Peyer's patch (tissue), 4 donors: ENCODE measurements around the gene CARNS1. TPM values are rescaled to one million over a fixed set of nuclear protein-coding genes. Genes with fewer than 3 reads are reported as not detected.

ENCODE experiments used
- DNase-seq, 3 donors: peaks; one replicate each; pipeline ENCODE4 v3.0.0-alpha.2; 2017 to 2019
- H3K27ac ChIP-seq, 4 donors: fragments of 200-600 bp; sonication (generic); one replicate each; pipeline ENCODE4 v1.5.1; 2016 to 2019
- H3K27me3 ChIP-seq, 2 donors: fragments of 200-600 bp; sonication (generic); one replicate each; pipeline ENCODE4 v1.5.1; 2019
- H3K36me3 ChIP-seq, 3 donors: fragments of 200-600 bp; sonication (generic); one replicate each; pipeline ENCODE4 v1.5.1; 2016 to 2019
- H3K4me1 ChIP-seq, 4 donors: fragments of 200-600 bp; sonication (generic); one replicate each; pipeline ENCODE4 v1.5.1; 2016 to 2019
- H3K4me3 ChIP-seq, 4 donors: fragments of 200-600 bp; sonication (generic); 1 replicate in 3 of 4; 2 replicates in 1 of 4; pipeline ENCODE4 v1.5.1; 2016 to 2019; ENCODE audit warnings: mild to moderate bottlenecking in 1 of 4
- H3K9me3 ChIP-seq, 4 donors: fragments of 200-600 bp; sonication (generic); one replicate each; pipeline ENCODE4 v1.5.1; 2016 to 2019; ENCODE audit warnings: mild to moderate bottlenecking in 1 of 4
- CTCF ChIP-seq, 6 experiments: fragments of 450-650 bp in 4 of 6; fragments of 200-600 bp in 2 of 6; sonication (generic) in 1 of 6; IDR thresholded peaks; one replicate each; pipeline ENCODE4 v1.5.1; 2017 to 2019; ENCODE audit warnings: antibody characterized with exemption in 6 of 6, mild to moderate bottlenecking in 3 of 6, moderate library complexity in 1 of 6
- POLR2A ChIP-seq, 2 donors: fragments of 450-650 bp; IDR thresholded peaks; one replicate each; pipeline ENCODE4 v1.5.1; 2017; ENCODE audit warnings: antibody characterized with exemption in 2 of 2, mild to moderate bottlenecking in 2 of 2, moderate library complexity in 2 of 2
- total RNA-seq, 4 donors: library from RNA; depleted of rRNA; stranded (reverse); fragments of >200 nt; gene quantifications; one replicate each; pipeline ENCODE4 v1.1.0, GENCODE V29; 2016

Gene CARNS1
- total RNA-seq, 4 donors from 2014 or later: 0.54 to 1.2 (median 0.83) TPM; not detected in 1

GRCh38 chr11:67417425-67417824 lies 1.9 kb downstream of the CARNS1 start:
- Histone ChIP-seq H3K27ac (peak overlapping the region in 1 of 4 donors; percentile 98), H3K4me1 (peaks cover 0 to 50% (median 30%) of the 10 kb centered on the region in 4 donors)

GRCh38 chr11:67418476-67419281 lies 3.2 kb downstream of the CARNS1 start:
- H3K4me3 ChIP-seq: no peak overlapping the region
- no peaks in the 10 kb centered on the region for H3K36me3 ChIP-seq
- TF ChIP-seq CTCF (IDR thresholded peaks at IDR 0.05) (no peak), POLR2A (IDR thresholded peaks at IDR 0.05) (no peak)
- H3K4me1 ChIP-seq: peaks cover 0 to 50% (median 30%) of the 10 kb centered on the region in 4 donors
- H3K9me3 ChIP-seq: no peaks in the 10 kb centered on the region
- H3K27me3 ChIP-seq: peaks cover 0 to 8% of the 10 kb centered on the region in 2 donors
- H3K27ac ChIP-seq: peak overlapping the region in 2 of 4 donors; percentile 49 to 98
- peak in 2 of 3 donors; percentile 72 to 78 for DNase-seq

More at GRCh38 chr11:67417425-67417824, 1.9 kb downstream of the CARNS1 start:
- DNase-seq: no peak
- Histone ChIP-seq H3K9me3 (no peaks in the 10 kb centered on the region), H3K4me3 (no peak overlapping the region), H3K27me3 (peaks cover 0 to 8% of the 10 kb centered on the region in 2 donors), H3K36me3 (no peaks in the 10 kb centered on the region)
- TF ChIP-seq CTCF (IDR thresholded peaks at IDR 0.05) (no peak), POLR2A (IDR thresholded peaks at IDR 0.05) (no peak)

GRCh38 chr11:67419325-67420049 lies 4.0 kb downstream of the CARNS1 start:
- no peak for DNase-seq
- H3K9me3 ChIP-seq: no peaks in the 10 kb centered on the region
- H3K27me3 ChIP-seq: peaks cover 0 to 8% of the 10 kb centered on the region in 2 donors
- H3K27ac ChIP-seq: peak overlapping the region in 3 of 4 donors; percentile 49 to 98 (median 96)
- peaks cover 0 to 50% (median 30%) of the 10 kb centered on the region in 4 donors for H3K4me1 ChIP-seq
- H3K36me3 ChIP-seq: no peaks in the 10 kb centered on the region
- no peak overlapping the region for H3K4me3 ChIP-seq
- TF ChIP-seq POLR2A (IDR thresholded peaks at IDR 0.05) (no peak), CTCF (IDR thresholded peaks at IDR 0.05) (no peak)

GRCh38 chr11:67420147-67420645 lies 4.7 kb downstream of the CARNS1 start:
- Histone ChIP-seq H3K9me3 (no peaks in the 10 kb centered on the region), H3K4me3 (peak overlapping the region; percentile 51 to 96 (median 76)), H3K27me3 (peaks cover 0 to 6% of the 10 kb centered on the region in 2 donors), H3K36me3 (no peaks in the 10 kb centered on the region), H3K4me1 (peaks cover 0 to 45% (median 27%) of the 10 kb centered on the region in 4 donors), H3K27ac (peak overlapping the region; percentile 94 to 98 (median 95))
- no peak for TF ChIP-seq CTCF (IDR thresholded peaks at IDR 0.05)
- TF ChIP-seq POLR2A (IDR thresholded peaks at IDR 0.05): no peak
- no peak for DNase-seq

GRCh38 chr11:67420646-67421429 lies 5.4 kb downstream of the CARNS1 start:
- TF ChIP-seq CTCF (IDR thresholded peaks at IDR 0.05) (peak in 3 of 6 experiments; percentile 23 to 30 (median 26)), POLR2A (IDR thresholded peaks at IDR 0.05) (peak; percentile 46 to 52)
- Histone ChIP-seq H3K36me3 (no peaks in the 10 kb centered on the region), H3K27me3 (no peaks in the 10 kb centered on the region), H3K4me1 (peaks cover 0 to 41% (median 24%) of the 10 kb centered on the region in 4 donors), H3K27ac (peak overlapping the region; percentile 94 to 98 (median 95)), H3K9me3 (no peaks in the 10 kb centered on the region), H3K4me3 (peak overlapping the region; percentile 51 to 96 (median 76))
- peak; percentile 99 to 100 (median 99) for DNase-seq
